ENCODE measurements around the gene RAB1B.

RAB1B gene

DNA sequence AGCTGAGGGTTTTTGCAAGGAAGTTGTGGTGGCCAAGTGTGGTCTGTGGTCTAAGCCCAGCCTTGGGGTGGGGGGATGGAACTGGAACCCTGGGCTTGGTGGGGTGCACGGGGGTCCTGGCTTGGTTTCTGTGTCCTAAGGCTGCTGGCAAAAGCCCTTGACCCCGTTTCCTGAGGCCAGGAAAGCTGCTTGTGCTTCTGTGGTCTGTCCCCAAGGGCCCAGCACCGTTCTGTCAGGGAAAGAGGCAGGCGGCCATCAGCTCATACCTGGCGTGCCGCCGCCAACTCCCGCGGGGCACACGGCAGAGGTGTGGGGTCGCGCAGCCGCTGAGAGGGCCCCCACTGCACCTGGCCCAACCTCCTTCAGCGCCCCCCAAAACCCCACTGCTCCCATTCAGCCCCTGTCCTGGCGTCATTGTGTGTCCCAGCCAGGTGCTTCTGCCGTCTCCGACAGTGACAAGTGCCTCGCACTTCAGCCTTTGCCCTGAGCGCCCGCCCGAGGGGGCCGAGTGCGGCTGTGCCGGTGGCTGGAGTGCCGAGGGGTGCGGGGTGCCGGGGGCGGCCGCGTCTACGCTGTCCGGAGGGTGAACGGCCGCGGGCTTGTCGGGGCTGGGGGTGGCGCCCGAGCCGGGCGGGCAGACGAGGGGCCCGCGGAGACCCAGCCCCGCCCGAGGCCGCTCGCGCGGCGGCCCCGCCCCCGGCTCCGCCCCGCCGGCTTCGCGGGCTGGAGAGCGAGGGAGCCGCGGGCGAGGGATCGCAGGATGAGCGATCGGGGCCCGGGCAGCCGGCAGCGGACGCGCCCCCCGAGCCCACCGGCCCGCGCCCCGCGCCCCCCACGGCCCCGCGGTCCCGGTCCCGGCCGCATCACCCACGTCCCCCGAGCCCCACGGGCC, 9.3 kb downstream of the RAB1B start, which contains the start of gene CNIH2:
Gene CNIH2 (plus strand): TSS at position 705 of the 892 bp plus-strand sequence. CDS start 282 bp downstream, outside the sequence.
- Histone ChIP-seq H3K9me2 (replicated peaks; ENCODE audit: low read depth, low read length) (no peaks in the 10 kb centered on the region), H3K4me1 (ENCODE audit: insufficient read depth, low read length, poor library complexity, severe bottlenecking) (peaks cover 13% of the 10 kb centered on the region), H3K4me3 (ENCODE audit: low read length, poor library complexity, severe bottlenecking) (peak within 1 kb of the TSS; percentile 62), H3F3A (ENCODE audit: low read depth) (no peaks in the 10 kb centered on the region), H3K9ac (ENCODE audit: low read depth, low read length, poor library complexity, severe bottlenecking) (no peak within 1 kb of the TSS), H3K36me3 (ENCODE audit: insufficient read depth, low read length) (peaks cover 31% of the 10 kb centered on the region; the same call in 1 of the 2 replicates), H2AFZ (ENCODE audit: low read length) (no peak within 1 kb of the TSS), H3K9me3 (ENCODE audit: insufficient read depth, low read depth, low read length) (no peaks in the 10 kb centered on the region), H3K79me2 (ENCODE audit: insufficient read depth, low read length) (no peaks in the 10 kb centered on the region; the same call in 1 of the 2 replicates), H3K27me3 (ENCODE audit: insufficient read depth, low read length, poor library complexity, severe bottlenecking) (no peaks in the 10 kb centered on the region), H4K20me1 (ENCODE audit: insufficient read depth, low read length, poor library complexity, severe bottlenecking) (peaks cover 8% of the 10 kb centered on the region), H3K4me2 (ENCODE audit: low read depth, low read length, poor library complexity, severe bottlenecking) (peak within 1 kb of the TSS; percentile 73)
- TF ChIP-seq EZH2phosphoT487 (IDR thresholded peaks at IDR 0.05; ENCODE audit: borderline replicate concordance) = no peak
- TF ChIP-seq, protein P1, sequence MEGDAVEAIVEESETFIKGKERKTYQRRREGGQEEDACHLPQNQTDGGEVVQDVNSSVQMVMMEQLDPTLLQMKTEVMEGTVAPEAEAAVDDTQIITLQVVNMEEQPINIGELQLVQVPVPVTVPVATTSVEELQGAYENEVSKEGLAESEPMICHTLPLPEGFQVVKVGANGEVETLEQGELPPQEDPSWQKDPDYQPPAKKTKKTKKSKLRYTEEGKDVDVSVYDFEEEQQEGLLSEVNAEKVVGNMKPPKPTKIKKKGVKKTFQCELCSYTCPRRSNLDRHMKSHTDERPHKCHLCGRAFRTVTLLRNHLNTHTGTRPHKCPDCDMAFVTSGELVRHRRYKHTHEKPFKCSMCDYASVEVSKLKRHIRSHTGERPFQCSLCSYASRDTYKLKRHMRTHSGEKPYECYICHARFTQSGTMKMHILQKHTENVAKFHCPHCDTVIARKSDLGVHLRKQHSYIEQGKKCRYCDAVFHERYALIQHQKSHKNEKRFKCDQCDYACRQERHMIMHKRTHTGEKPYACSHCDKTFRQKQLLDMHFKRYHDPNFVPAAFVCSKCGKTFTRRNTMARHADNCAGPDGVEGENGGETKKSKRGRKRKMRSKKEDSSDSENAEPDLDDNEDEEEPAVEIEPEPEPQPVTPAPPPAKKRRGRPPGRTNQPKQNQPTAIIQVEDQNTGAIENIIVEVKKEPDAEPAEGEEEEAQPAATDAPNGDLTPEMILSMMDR (conservative IDR thresholded peaks at IDR 0.05; ENCODE audit: low read length) = no peak

DNA sequence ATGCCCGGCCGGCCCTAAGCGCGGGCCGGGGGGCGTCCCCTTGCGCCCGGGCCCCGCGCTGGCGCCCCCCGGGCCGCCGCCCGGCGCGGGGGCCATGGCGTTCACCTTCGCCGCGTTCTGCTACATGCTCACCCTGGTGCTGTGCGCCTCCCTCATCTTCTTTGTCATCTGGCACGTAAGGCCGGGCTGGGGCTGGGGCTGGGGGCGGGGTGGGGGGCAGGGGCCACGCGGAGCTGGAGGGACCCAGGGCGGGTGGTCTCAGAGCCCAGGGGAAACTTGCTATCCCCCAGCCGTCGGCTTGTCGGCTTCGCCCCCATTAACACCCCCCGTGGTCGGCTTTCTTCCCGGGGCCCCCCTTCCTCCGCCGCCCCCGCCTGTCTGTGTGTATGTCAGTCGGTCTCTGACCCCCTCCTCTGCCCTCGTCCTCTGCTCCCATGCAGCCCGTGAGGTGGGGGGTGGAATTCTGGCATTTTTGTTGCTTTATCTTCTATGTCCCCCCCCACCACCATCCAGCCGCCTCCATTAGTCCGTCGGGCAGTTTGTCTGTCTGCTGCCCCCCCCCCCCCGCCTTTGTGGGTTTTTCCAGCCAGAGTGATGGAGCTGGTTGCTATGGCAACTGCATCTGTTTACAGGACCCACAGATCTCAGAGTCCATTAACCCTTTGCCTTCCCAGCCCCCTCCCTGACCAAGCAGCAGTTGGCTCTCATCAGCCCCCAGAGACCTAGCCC, 10.1 kb downstream of the RAB1B start:
- Histone ChIP-seq H2AFZ (ENCODE audit: low read length) (no peak overlapping the region), H3K36me3 (ENCODE audit: insufficient read depth, low read length) (peaks cover 23% of the 10 kb centered on the region; the same call in 1 of the 2 replicates), H3K9me2 (replicated peaks; ENCODE audit: low read depth, low read length) (no peaks in the 10 kb centered on the region), H3K9me3 (ENCODE audit: insufficient read depth, low read depth, low read length) (no peaks in the 10 kb centered on the region), H3K79me2 (ENCODE audit: insufficient read depth, low read length) (no peaks in the 10 kb centered on the region; the same call in 1 of the 2 replicates), H3K4me2 (ENCODE audit: low read depth, low read length, poor library complexity, severe bottlenecking) (no peak overlapping the region), H3K9ac (ENCODE audit: low read depth, low read length, poor library complexity, severe bottlenecking) (no peak overlapping the region), H3K4me3 (ENCODE audit: low read length, poor library complexity, severe bottlenecking) (no peak overlapping the region), H3K4me1 (ENCODE audit: insufficient read depth, low read length, poor library complexity, severe bottlenecking) (peaks cover 15% of the 10 kb centered on the region), H3F3A (ENCODE audit: low read depth) (no peaks in the 10 kb centered on the region), H3K27me3 (ENCODE audit: insufficient read depth, low read length, poor library complexity, severe bottlenecking) (no peaks in the 10 kb centered on the region), H4K20me1 (ENCODE audit: insufficient read depth, low read length, poor library complexity, severe bottlenecking) (peaks cover 8% of the 10 kb centered on the region)
- TF ChIP-seq EZH2phosphoT487 (IDR thresholded peaks at IDR 0.05; ENCODE audit: borderline replicate concordance) = no peak
- TF ChIP-seq, protein P1 (conservative IDR thresholded peaks at IDR 0.05; ENCODE audit: low read length) = no peak

DNA sequence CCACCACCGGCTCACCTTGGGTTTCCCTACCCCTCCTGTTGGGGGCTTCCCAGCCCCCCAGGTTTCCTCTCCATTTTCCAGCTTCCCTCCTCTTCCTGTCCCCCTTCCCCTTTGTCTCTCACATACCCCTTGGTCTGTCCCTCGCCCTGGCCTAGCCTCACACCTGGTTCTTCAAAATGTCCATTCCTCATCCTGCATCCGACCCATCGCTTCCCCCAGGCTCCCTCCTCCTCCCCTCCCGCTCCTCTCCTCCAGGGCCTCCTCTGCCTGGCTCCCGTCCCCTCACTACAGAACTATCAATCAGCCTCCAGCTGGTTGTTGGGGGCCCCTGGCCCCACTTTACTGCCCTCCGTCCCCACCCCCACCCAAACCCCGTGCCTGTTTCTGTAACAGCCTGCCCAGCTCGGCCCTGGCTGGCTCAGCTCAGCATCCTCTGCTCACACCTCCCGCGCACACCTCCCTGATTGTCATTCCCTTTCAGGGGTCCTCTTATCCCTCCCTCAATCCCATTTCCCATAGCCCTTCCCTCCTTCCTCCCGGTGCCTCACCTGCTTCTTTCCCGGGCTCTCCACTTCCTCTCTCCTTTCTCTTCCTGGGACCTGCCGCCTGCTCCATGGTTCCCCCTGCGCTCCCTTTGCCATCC, 10.8 kb downstream of the RAB1B start:
- Histone ChIP-seq H3K9me2 (replicated peaks; ENCODE audit: low read depth, low read length) (no peaks in the 10 kb centered on the region), H3K9me3 (ENCODE audit: insufficient read depth, low read depth, low read length) (no peaks in the 10 kb centered on the region), H3K9ac (ENCODE audit: low read depth, low read length, poor library complexity, severe bottlenecking) (no peak overlapping the region), H4K20me1 (ENCODE audit: insufficient read depth, low read length, poor library complexity, severe bottlenecking) (peaks cover 8% of the 10 kb centered on the region), H3F3A (ENCODE audit: low read depth) (no peaks in the 10 kb centered on the region), H3K4me1 (ENCODE audit: insufficient read depth, low read length, poor library complexity, severe bottlenecking) (peaks cover 15% of the 10 kb centered on the region), H3K27me3 (ENCODE audit: insufficient read depth, low read length, poor library complexity, severe bottlenecking) (no peaks in the 10 kb centered on the region), H3K4me3 (ENCODE audit: low read length, poor library complexity, severe bottlenecking) (no peak overlapping the region), H3K36me3 (ENCODE audit: insufficient read depth, low read length) (peaks cover 18% of the 10 kb centered on the region; the same call in 1 of the 2 replicates), H2AFZ (ENCODE audit: low read length) (no peak overlapping the region), H3K79me2 (ENCODE audit: insufficient read depth, low read length) (no peaks in the 10 kb centered on the region; the same call in 1 of the 2 replicates), H3K4me2 (ENCODE audit: low read depth, low read length, poor library complexity, severe bottlenecking) (no peak overlapping the region)
- no peak for TF ChIP-seq EZH2phosphoT487 (IDR thresholded peaks at IDR 0.05; ENCODE audit: borderline replicate concordance)
- TF ChIP-seq, protein P1 (conservative IDR thresholded peaks at IDR 0.05; ENCODE audit: low read length) = no peak

Data from Loucy (cell line).